ENCODE results near the gene NEUROD2. TPM values are rescaled to one million over a fixed set of nuclear protein-coding genes. Genes with fewer than 3 reads are reported as not detected.
A peak's percentile ranks its signal among the peaks of the same experiment; 100 is the strongest.

NEUROD2 gene
- total RNA-seq, 1 donor = not detected

DNA sequence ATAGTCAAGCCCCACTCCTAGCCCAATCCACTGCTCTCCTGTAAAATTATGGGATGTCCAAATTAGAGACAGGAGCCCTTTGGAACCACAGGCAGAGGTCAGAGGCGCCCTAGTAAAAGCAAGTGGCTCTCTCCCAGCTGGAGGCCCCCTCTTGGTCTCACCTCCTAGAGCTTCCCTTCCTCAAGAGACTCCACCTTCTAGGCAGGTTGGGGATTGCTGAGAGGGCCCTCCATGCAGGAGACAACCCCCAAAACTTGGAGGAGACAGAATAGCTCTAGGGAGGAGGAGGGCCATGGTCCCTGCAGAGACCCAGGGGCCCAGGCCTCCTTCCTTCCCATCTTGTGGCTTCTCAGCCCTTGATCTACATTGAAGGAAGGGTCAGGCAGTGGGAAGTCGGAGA is 29.4 kb downstream of the NEUROD2 start:
- TF ChIP-seq, protein P1, sequence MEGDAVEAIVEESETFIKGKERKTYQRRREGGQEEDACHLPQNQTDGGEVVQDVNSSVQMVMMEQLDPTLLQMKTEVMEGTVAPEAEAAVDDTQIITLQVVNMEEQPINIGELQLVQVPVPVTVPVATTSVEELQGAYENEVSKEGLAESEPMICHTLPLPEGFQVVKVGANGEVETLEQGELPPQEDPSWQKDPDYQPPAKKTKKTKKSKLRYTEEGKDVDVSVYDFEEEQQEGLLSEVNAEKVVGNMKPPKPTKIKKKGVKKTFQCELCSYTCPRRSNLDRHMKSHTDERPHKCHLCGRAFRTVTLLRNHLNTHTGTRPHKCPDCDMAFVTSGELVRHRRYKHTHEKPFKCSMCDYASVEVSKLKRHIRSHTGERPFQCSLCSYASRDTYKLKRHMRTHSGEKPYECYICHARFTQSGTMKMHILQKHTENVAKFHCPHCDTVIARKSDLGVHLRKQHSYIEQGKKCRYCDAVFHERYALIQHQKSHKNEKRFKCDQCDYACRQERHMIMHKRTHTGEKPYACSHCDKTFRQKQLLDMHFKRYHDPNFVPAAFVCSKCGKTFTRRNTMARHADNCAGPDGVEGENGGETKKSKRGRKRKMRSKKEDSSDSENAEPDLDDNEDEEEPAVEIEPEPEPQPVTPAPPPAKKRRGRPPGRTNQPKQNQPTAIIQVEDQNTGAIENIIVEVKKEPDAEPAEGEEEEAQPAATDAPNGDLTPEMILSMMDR (IDR thresholded peaks at IDR 0.05; ENCODE audit: insufficient read depth, low read length) = no peak
- no peak overlapping the region for H3K4me3 ChIP-seq (ENCODE audit: low read depth, low read length)
- DNase-seq (ENCODE audit: low read depth) = no peak

DNA sequence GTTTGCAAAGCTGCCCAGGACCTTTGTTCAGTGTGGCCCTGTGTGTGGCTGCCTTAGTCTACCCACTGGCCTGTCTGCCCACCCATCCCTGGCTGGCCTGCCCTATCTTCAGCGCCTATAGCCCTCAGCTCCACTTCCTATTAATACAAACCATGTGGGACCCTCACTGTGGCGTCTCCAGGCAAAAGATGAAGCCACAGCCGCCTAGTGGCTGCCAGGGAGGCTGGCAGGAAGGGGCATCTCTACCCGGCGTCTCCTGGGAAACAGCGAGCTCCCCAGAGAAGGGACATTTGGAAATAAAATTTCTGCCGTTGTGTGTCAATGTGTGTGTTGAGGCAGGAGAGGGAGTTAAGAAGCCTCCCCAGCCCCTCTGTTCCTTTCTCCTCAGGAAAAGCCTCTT is 31.5 kb downstream of the NEUROD2 start:
- no peak overlapping the region for H3K4me3 ChIP-seq (ENCODE audit: low read depth, low read length)
- no peak for DNase-seq (ENCODE audit: low read depth)
- TF ChIP-seq, protein P1 (IDR thresholded peaks at IDR 0.05; ENCODE audit: insufficient read depth, low read length) = peak; percentile 45

GRCh38 chr17:39573447-39574298 is 34.0 kb downstream of the NEUROD2 start:
- H3K4me3 ChIP-seq (ENCODE audit: low read depth, low read length) = peak overlapping the region; percentile 69
- TF ChIP-seq, protein P1 (IDR thresholded peaks at IDR 0.05; ENCODE audit: insufficient read depth, low read length) = no peak
- peak; percentile 54 for DNase-seq (ENCODE audit: low read depth)

DNA sequence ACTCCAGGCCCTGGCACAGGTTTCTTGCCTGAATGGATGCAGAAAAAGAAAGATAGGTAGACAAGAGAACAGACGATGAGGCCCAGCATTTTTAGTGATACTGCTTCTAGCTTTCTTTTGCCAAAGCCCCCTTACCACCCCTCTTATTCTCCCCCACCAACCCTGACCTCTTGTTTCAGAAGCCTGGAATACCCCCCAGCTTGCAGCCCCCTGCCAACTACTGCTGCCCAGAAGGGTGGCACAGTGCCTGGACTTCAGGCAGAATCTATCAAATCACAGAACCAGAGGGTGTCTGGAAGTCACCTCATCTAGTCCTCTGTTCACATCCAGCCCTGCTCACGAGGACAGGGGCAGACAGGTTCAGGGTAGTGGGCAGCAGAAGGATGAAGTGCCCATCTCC is 35.6 kb downstream of the NEUROD2 start:
- DNase-seq (ENCODE audit: low read depth) = no peak
- H3K4me3 ChIP-seq (ENCODE audit: low read depth, low read length) = no peak overlapping the region
- TF ChIP-seq, protein P1 (IDR thresholded peaks at IDR 0.05; ENCODE audit: insufficient read depth, low read length) = no peak

- DNase-seq (ENCODE audit: low read depth) = no peak
- TF ChIP-seq, protein P1 (IDR thresholded peaks at IDR 0.05; ENCODE audit: insufficient read depth, low read length) = no peak
Measured at GRCh38 chr17:39569126-39569525, 38.6 kb downstream of the NEUROD2 start.

GRCh38 chr17:39568702-39569101 is 39.0 kb downstream of the NEUROD2 start:
- TF ChIP-seq, protein P1 (IDR thresholded peaks at IDR 0.05; ENCODE audit: insufficient read depth, low read length) = no peak
- H3K4me3 ChIP-seq (ENCODE audit: low read depth, low read length) = no peak overlapping the region
- DNase-seq (ENCODE audit: low read depth) = no peak

More at GRCh38 chr17:39569126-39569525, 38.6 kb downstream of the NEUROD2 start:
- no peak overlapping the region for H3K4me3 ChIP-seq (ENCODE audit: low read depth, low read length)
